Activated T-cell treated with anti-CD3 and anti-CD28 coated beads for 1 hour (primary cell): Measurements from ENCODE around the gene SORBS2.

Source experiments
- DNase-seq: peaks from one replicate; pipeline ENCODE4 v3.0.0-alpha.2; 2020; ENCODE audit warnings: low read depth

Gene SORBS2

DNA sequence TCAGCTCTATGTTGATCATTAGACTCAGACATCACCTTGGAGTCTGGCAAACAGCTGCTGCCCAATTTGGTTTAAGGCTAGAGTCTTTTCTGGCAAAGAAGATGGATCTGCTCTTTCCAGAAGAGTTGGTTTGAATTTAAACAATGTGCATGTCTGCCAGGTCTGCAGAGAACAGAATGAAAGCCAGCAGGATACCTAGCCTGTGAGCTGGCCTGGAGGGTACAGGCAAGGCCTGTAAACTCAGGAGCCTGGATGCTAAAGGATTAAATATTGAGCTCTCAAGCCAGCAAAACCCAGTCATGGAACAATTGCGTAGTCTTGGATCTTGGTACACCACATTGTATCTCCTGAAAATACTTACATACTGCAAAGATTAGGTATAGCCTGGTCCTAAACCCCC, 261.1 kb downstream of the SORBS2 start:
- DNase-seq: no peak

DNA sequence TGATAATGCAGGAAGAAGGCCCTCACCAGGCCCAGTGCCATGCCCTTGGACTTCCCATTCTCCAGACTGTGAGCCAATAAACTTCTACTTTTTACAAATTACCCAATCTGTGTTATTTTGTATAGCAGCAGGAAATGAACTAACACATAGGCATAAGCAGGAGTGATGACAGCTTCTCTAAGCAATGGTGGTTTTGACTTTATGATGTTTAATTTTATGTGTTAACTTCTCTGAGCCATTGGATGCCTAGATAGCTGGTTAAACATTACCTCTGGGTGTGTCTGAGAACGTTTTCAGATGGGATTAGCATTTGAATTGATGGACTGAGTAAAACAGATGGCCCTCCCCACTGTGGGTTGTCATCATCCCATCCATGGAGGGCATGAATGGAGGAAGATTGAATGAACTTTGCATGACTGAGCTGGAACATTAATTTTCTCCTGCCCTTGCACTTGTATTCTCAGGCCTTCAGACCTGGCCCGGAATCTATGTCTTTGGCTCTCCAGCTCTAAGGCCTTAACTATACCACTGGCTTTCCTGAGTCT, 262.8 kb downstream of the SORBS2 start:
- no peak for DNase-seq

DNA sequence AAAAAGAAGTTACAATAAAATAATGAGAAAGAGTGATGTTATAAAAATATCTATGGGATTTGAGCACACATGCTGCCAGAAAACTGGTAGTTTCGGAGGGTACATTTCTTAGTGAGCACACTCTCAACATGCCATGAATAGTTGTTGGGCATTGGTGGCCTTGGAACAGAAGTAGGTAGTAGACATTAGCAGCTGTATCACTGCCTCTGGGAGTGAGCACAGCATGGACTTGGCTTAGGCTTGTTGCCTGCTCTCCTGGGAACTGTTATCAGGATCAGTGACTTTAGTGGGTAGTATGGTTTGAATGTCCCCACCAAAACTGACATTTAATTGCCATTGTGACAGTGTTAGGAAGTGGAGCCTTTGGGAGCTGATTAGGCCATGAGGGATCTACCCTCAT, 263.4 kb downstream of the SORBS2 start:
- no peak for DNase-seq

DNA sequence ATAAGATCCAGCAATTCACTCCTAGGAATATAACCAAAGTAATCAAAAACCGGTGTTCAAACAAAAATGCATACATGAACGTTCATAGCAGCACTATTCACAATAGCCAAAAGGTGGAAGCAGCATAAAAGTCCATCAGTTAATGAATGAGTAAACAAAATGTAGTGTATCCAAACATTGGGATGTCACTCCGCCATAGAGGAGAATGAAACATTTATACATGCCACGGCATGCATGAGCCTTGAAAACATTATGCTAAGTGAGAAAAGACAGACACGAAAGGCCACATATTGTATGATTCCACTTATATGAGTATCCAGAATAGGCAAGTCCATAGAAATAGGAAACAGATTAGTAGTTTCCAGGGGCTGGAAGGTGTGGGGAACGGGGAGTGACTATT, 265.7 kb downstream of the SORBS2 start:
- DNase-seq: no peak

DNA sequence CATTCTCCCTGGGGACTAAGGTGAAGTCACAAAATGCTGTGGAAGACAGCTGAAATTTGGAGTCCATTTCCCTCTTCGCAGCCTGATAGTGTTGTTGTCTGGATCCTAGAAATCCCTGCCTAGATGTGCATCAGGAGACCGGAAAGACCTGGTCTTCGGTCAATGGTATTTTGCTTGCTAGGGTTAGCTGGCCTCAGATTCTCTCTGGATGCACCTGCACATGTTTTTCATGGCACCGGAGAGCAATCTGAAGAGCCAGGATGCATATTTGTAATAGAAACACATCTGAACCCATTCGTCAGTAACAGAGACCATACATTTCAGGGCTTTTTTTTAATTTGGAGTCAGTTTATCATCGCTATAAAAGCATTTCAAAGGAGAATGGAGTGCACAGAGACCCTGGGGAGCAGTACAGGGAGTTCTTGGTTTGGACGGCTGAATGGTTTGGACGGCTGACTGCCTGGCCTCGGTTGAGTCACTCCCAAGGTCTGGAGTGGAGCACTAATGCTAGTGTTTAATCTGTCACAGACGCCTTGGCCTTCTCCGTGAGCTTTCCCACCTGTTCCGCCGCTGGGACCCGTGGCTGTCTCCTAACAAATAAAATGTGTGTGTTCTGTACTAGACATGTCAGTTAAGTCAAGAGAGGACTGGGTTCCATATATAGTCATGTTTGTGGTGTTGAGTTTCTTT, 269.2 kb downstream of the SORBS2 start:
- DNase-seq: no peak

DNA sequence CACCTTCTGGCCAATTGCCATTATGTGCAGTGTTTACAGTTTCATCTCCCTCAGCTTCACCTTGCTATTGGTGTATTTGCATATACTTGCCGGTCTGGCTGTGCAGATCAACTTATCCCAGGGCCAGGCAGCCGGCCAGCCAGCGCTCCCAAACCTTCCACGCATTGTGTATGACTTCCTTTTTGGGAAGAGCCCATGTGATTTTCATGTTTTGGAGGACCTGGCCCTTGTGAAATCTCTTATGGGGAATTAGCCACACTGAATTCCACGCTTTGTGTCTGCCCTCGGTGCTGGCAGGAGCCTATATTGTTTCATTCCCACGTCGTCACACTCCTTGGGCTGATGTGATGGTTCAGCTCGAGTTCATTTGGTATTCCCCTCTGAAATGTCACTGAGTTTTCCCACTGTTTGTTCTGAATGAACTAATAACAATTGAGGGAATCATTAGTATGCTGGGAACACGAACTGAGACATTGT, 270.7 kb downstream of the SORBS2 start:
- DNase-seq: no peak

DNA sequence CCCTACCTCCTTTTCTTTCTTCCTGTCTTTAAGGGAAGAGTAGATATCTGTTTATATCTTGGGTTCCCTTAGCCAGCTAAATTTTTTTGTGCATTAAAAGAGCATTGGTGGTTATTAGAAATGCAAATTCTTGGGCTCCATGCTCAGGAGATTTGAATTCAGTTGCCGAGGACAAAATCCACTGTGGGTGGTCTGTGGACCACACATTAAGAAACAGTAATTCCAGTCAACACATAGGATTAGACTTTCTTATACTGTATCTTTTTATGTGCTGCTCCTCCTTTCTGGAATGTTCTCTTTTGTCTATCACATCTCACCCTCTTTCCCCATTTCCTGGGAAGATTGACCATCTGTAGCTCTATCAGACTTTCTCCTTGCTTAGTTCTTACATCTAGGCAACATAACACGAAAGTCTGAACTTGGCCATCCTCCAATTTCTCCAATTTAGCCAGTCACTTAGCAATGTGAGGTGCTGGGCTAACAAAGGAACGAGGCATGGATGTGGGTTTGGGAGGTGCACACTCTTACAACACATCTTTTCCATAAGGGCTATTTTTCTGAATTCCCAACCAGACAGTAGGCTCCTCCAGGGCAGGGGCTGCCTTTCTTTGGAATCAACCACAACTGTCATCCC, 271.4 kb downstream of the SORBS2 start:
- DNase-seq: no peak

DNA sequence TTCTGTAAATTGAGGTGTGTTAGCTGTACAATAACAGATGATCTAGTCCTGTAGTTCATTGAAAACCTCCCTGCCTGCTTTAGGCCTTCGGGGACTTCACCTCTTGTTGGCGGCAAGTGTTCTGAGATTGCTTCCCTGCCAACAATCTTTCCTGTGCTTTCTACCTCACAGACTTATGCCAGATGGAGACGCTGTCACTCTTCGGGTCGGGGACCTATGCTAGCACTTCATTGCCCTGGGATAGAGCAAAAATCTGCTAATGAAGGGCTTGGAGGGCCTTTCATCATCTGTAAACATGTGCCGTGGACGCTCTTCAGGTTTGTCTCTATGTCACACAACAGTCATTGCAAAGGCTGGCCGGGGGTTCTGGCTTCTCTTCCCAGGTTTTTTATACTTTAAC, 272.0 kb downstream of the SORBS2 start:
- no peak for DNase-seq

DNA sequence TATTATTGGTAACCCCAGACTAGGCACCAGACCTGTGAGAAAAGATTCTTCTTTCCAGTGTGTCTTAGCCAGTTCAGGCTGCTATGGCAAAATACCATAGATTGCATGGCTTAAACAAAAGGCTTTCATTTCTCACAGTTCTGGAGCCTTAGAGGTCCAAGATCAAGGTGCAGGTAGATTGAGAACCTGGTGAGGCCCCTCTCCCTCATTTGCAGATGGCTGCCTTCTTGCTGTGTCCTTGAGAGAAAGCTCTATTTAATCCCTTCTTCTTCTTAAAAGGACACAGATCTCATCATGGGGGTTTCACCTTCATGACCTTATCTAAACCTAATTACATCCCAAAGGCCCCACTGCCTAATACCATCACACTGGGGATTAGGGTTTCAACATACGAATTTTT, 273.2 kb downstream of the SORBS2 start:
- no peak for DNase-seq

DNA sequence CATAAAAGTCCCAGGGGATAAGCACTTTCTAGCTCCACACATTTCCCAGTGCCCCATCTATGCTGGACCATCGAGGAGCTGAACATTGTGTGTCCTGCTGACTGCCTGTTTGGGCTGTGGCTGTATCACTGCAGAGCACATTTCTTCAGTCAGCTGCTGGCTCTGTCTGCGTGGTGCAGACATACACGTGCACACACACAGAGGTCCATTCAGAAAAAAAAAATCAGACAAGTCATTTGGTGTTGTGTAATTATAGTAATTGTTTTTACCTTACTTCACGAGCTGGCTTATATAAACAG, 275.6 kb downstream of the SORBS2 start:
- DNase-seq: no peak

DNA sequence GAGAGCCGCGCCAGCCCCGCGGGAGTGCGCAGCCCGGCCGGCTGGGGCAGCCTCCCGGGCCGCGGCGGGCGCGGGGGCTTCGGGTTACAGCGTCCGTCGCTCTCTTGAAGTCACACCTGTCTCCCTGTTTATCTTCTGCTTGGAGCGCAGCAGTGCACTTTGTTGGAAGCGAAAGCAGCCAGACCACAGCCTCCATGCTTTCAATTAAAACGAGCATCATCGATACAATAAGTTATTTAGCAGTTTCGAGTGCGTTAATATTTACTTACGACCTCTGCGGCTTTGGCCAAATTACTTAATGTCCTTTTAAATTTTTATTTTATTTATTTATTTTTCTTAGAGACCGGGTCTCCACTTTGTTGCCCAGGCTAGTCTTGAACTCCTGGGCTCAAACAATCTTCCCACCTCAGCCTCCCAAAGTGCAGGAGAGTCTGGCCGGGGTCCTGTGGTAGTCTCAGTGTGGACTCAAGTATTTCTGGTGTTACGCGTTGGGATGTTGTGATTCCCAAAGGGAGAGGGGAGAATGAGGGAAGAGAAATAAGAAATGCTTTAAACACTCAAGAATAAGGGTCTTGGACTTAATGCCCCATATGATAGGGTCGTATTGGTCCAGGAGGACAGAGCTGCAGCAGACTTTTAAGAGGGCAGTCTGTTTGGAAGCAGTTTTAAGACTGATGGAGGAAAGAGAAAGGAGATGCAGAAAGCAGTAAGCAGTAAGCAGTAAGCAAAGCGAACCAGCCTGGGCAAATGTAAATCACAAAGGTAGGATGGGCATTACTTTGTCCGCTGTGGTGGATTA, 276.2 kb downstream of the SORBS2 start:
- DNase-seq: no peak
